Right lobe of liver (tissue), 6 donors: ENCODE results near the gene HOXA11. TPM values are rescaled to one million over a fixed set of nuclear protein-coding genes. Genes with fewer than 3 reads are reported as not detected.

Experiments
- ATAC-seq, 4 donors: fragments of 200-7000 bp; cut with Tn5 transposase; one replicate each; pipeline ENCODE4 v1.9.1; 2020; ENCODE audit warnings: mild to moderate bottlenecking in 4 of 4, moderate library complexity in 4 of 4
- DNase-seq, 3 donors: peaks; one replicate each; pipeline ENCODE4 v3.0.0-alpha.2; 2020
- H3K27ac ChIP-seq, 3 donors: fragments of 200-600 bp; one replicate each; pipeline ENCODE4 v1.8.0; 2022
- H3K27me3 ChIP-seq, 2 donors: fragments of 200-600 bp; one replicate each; pipeline ENCODE4 v1.8.0; 2022
- H3K36me3 ChIP-seq, 4 donors: fragments of 200-600 bp; sonication (generic) in 1 of 4; one replicate each; pipeline versions ENCODE4 v1.5.1 to v1.8.0; 2017 to 2022; ENCODE audit warnings: control low read depth in 1 of 4
- H3K4me1 ChIP-seq, 4 donors: fragments of 200-600 bp; sonication (generic) in 1 of 4; one replicate each; pipeline versions ENCODE4 v1.5.1 to v1.8.0; 2017 to 2022; ENCODE audit warnings: control low read depth in 1 of 4
- H3K4me3 ChIP-seq, 3 donors: fragments of 200-600 bp; one replicate each; pipeline ENCODE4 v1.8.0; 2022
- H3K9me3 ChIP-seq, 4 donors: fragments of 200-600 bp; sonication (generic) in 1 of 4; one replicate each; pipeline versions ENCODE4 v1.5.1 to v1.8.0; 2017 to 2022; ENCODE audit warnings: control low read depth in 1 of 4
- CTCF ChIP-seq, 4 donors: fragments of 200-600 bp in 3 of 4; fragments of 450-650 bp in 1 of 4; IDR thresholded peaks; one replicate each; pipeline versions ENCODE4 v1.5.1 to v1.8.0; 2016 to 2022; ENCODE audit warnings: antibody characterized with exemption in 4 of 4, mild to moderate bottlenecking in 2 of 4
- POLR2A ChIP-seq: fragments of 450-650 bp; IDR thresholded peaks from one replicate; pipeline ENCODE4 v1.6.1; 2017; ENCODE audit warnings: antibody characterized with exemption, mild to moderate bottlenecking
- WGBS: methylation state at CpG from one replicate; pipeline ENCODE4 v1.1.6; 2018; ENCODE audit warnings: low coverage, low lambda C conversion rate; ENCODE audit not compliant: insufficient coverage; ENCODE audit errors: missing lambda C conversion rate; 5-methylcytosine and 5-hydroxymethylcytosine counted together
- intact Hi-C, 2 donors: fragments of 100-400 bp; cut with DNase I; formaldehyde crosslinking; loops; one replicate each; pipeline versions ENCODE4 v1.11.2 to v1.14.1; 2022
- total RNA-seq, 6 experiments: library from RNA; depleted of rRNA in 2 of 6; stranded (reverse); fragments of >200 nt in 2 of 6; fragmentation: NEBNext Ultra II Directional in 3 of 6; extraction: Animal tissue kit (Norgen Biotek cat#: 25700) in 3 of 6; gene quantifications; one replicate each; pipeline versions ENCODE4 v1.1.0 to v1.2.4, GENCODE V29; 2016 to 2023
- donor health status: DM: no; HTN: yes; CAD: no.
- donor health status: DM: no; HTN: no; CAD: no.
- donor health status: DM: no; HTN: no; CAD: no.
- donor health status: DM: no; HTN: yes; CAD: no.
- donor health status: DM: no; HTN: yes; CAD: no.

The HOXA11 gene
- total RNA-seq, 6 experiments from 2014 or later = not detected

- Histone ChIP-seq H3K27me3 (peaks cover 36 to 70% of the 10 kb centered on the region in 2 donors), H3K4me3 (no peak overlapping the region), H3K27ac (no peak overlapping the region), H3K4me1 (peaks cover 0 to 7% (median 5%) of the 10 kb centered on the region in 4 donors), H3K36me3 (no peaks in the 10 kb centered on the region), H3K9me3 (no peaks in the 10 kb centered on the region)
- TF ChIP-seq CTCF (IDR thresholded peaks at IDR 0.05) (no peak), POLR2A (no peak)
- intact Hi-C loops = loop anchor here in 1 of 2 donors (10.0 kb wide), 1 partner anchor 780 kb away; no protein-coding TSS in a partner anchor
- 11% methylated on average over 5 of the region's 10 CpGs for WGBS
- no peak for ATAC-seq
- DNase-seq = peak in 1 of 3 donors; percentile 29
These were observed 30.7 kb downstream of the HOXA11 start for GRCh38 chr7:27154369-27154768.

- Histone ChIP-seq H3K27ac (no peak overlapping the region), H3K4me1 (peaks cover 0 to 7% (median 4%) of the 10 kb centered on the region in 4 donors), H3K36me3 (no peaks in the 10 kb centered on the region), H3K4me3 (no peak overlapping the region), H3K27me3 (peaks cover 43 to 70% of the 10 kb centered on the region in 2 donors), H3K9me3 (no peaks in the 10 kb centered on the region)
- no peak for ATAC-seq
- intact Hi-C loops = loop anchor here in 1 of 2 donors (10.0 kb wide), 1 partner anchor 779 kb away; no protein-coding TSS in a partner anchor
- WGBS = 23% methylated on average over 3 of the region's 3 CpGs
- TF ChIP-seq CTCF (IDR thresholded peaks at IDR 0.05) (no peak), POLR2A (no peak)
- DNase-seq = no peak
These were observed 31.5 kb downstream of the HOXA11 start for GRCh38 chr7:27153526-27153925.

- ATAC-seq (no peak), DNase-seq (peak in 2 of 3 donors; percentile 34 to 46)
- Histone ChIP-seq H3K27ac (no peak overlapping the region), H3K9me3 (no peaks in the 10 kb centered on the region), H3K27me3 (peaks cover 38 to 74% of the 10 kb centered on the region in 2 donors), H3K4me1 (peaks cover 0 to 7% (median 4%) of the 10 kb centered on the region in 4 donors), H3K36me3 (no peaks in the 10 kb centered on the region), H3K4me3 (no peak overlapping the region)
- 7% methylated on average over 10 of the region's 22 CpGs for WGBS
- TF ChIP-seq CTCF (IDR thresholded peaks at IDR 0.05) (no peak), POLR2A (no peak)
- intact Hi-C loops = loop anchor here in 1 of 2 donors (10.0 kb wide), 1 partner anchor 778 kb away; no protein-coding TSS in a partner anchor
These were observed 32.1 kb downstream of the HOXA11 start for GRCh38 chr7:27152816-27153442.

GRCh38 chr7:27151931-27152815 is 32.9 kb downstream of the HOXA11 start, which contains the start of gene HOXA3:
Gene HOXA3, minus strand, starts transcription at chr7:27152583. Its CDS starts 41,943 bp downstream, at chr7:27110640.
- peaks cover 0 to 7% (median 4%) of the 10 kb centered on the region in 4 donors for H3K4me1 ChIP-seq
- WGBS = 7% methylated on average over 35 of the region's 53 CpGs
- H3K27ac ChIP-seq = no peak within 1 kb of the TSS
- H3K36me3 ChIP-seq = no peaks in the 10 kb centered on the region
- H3K4me3 ChIP-seq = no peak within 1 kb of the TSS
- ATAC-seq = no peak
- peak in 2 of 3 donors; percentile 31 to 47 for DNase-seq
- no peaks in the 10 kb centered on the region for H3K9me3 ChIP-seq
- TF ChIP-seq CTCF (IDR thresholded peaks at IDR 0.05) (no peak), POLR2A (no peak)
- H3K27me3 ChIP-seq = peaks cover 32 to 80% of the 10 kb centered on the region in 2 donors
- intact Hi-C loops = loop anchor here in 1 of 2 donors (10.0 kb wide), 1 partner anchor 777 kb away; no protein-coding TSS in a partner anchor
